ENCODE data around the gene XXYLT1.

XXYLT1 gene

GRCh38 chr3:195063581-195064193, 207.3 kb downstream of the XXYLT1 start:
- POLR2A ChIA-PET = no interaction called here
- no peak for DNase-seq (ENCODE audit: low read depth, low spot score)
- H3K4me3 ChIP-seq (ENCODE audit: low read depth, low read length) = no peak overlapping the region
- CTCF ChIA-PET = interaction anchor here (1.2 kb wide), 1 partner anchor 43 kb away, joined by 3 read pairs; no protein-coding TSS in a partner anchor
- TF ChIP-seq, protein P1, sequence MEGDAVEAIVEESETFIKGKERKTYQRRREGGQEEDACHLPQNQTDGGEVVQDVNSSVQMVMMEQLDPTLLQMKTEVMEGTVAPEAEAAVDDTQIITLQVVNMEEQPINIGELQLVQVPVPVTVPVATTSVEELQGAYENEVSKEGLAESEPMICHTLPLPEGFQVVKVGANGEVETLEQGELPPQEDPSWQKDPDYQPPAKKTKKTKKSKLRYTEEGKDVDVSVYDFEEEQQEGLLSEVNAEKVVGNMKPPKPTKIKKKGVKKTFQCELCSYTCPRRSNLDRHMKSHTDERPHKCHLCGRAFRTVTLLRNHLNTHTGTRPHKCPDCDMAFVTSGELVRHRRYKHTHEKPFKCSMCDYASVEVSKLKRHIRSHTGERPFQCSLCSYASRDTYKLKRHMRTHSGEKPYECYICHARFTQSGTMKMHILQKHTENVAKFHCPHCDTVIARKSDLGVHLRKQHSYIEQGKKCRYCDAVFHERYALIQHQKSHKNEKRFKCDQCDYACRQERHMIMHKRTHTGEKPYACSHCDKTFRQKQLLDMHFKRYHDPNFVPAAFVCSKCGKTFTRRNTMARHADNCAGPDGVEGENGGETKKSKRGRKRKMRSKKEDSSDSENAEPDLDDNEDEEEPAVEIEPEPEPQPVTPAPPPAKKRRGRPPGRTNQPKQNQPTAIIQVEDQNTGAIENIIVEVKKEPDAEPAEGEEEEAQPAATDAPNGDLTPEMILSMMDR (IDR thresholded peaks at IDR 0.05; ENCODE audit: insufficient read depth, low read length, missing control alignments) = no peak

- DNase-seq (ENCODE audit: low read depth, low spot score) = no peak
- H3K4me3 ChIP-seq (ENCODE audit: low read depth, low read length) = no peak overlapping the region
- ChIA-PET CTCF (interaction anchor here (1.2 kb wide), 1 partner anchor 44 kb away, joined by 3 read pairs; no protein-coding TSS in a partner anchor), POLR2A (no interaction called here)
- TF ChIP-seq, protein P1 (IDR thresholded peaks at IDR 0.05; ENCODE audit: insufficient read depth, low read length, missing control alignments) = no peak
These were observed 208.0 kb downstream of the XXYLT1 start for GRCh38 chr3:195062866-195063540.

GRCh38 chr3:195061756-195062655, 209.0 kb downstream of the XXYLT1 start:
- H3K4me3 ChIP-seq (ENCODE audit: low read depth, low read length) = no peak overlapping the region
- ChIA-PET CTCF (interaction anchor here (1.2 kb wide), 1 partner anchor 14 kb away, joined by 3 read pairs; no protein-coding TSS in a partner anchor), POLR2A (no interaction called here)
- TF ChIP-seq, protein P1 (IDR thresholded peaks at IDR 0.05; ENCODE audit: insufficient read depth, low read length, missing control alignments) = no peak
- DNase-seq (ENCODE audit: low read depth, low spot score) = no peak

GRCh38 chr3:195060531-195061291, 210.2 kb downstream of the XXYLT1 start:
- CTCF ChIA-PET = interaction anchor here (1.2 kb wide), 1 partner anchor 13 kb away, joined by 3 read pairs; no protein-coding TSS in a partner anchor
- TF ChIP-seq, protein P1 (IDR thresholded peaks at IDR 0.05; ENCODE audit: insufficient read depth, low read length, missing control alignments) = no peak
- POLR2A ChIA-PET = no interaction called here
- no peak overlapping the region for H3K4me3 ChIP-seq (ENCODE audit: low read depth, low read length)
- no peak for DNase-seq (ENCODE audit: low read depth, low spot score)

- POLR2A ChIA-PET = no interaction called here
- CTCF ChIA-PET = no interaction called here
- no peak overlapping the region for H3K4me3 ChIP-seq (ENCODE audit: low read depth, low read length)
- TF ChIP-seq, protein P1 (IDR thresholded peaks at IDR 0.05; ENCODE audit: insufficient read depth, low read length, missing control alignments) = no peak
- no peak for DNase-seq (ENCODE audit: low read depth, low spot score)
These were observed 210.8 kb downstream of the XXYLT1 start for GRCh38 chr3:195060217-195060481.

Measured in AG04449 (cell line).